ENCODE data around the gene VAMP2.

GRCh38 chr17:8160224-8160577 is 2.5 kb downstream of the VAMP2 start:
- TF ChIP-seq CTCF (IDR thresholded peaks at IDR 0.05; ENCODE audit: low read depth, low read length, missing input control) (no peak), RAD21 (IDR thresholded peaks at IDR 0.05) (no peak), TAF1 (conservative IDR thresholded peaks at IDR 0.05) (no peak), HNF4G (IDR thresholded peaks at IDR 0.05) (no peak), YY1 (IDR thresholded peaks at IDR 0.05) (no peak), FOXA1 (IDR thresholded peaks at IDR 0.05) (no peak)
